Kidney (tissue), 14 donors: ENCODE results near the gene CACNB2. TPM values are rescaled to one million over a fixed set of nuclear protein-coding genes. Genes with fewer than 3 reads are reported as not detected.

Experiments used
- DNase-seq, 5 donors: peaks; one replicate each; pipeline ENCODE4 v3.0.0-alpha.2; 2013 to 2020
- FAIRE-seq: peaks from 2 replicates; lab custom pipeline; 2012; peaks lifted over from hg19 to GRCh38; lab: Jason Lieb, UNC
- H3K27ac ChIP-seq, 2 donors: one replicate each; pipeline ENCODE4 v1.7.0; 2013; ENCODE audit warnings: low read depth in 2 of 2, low read length in 2 of 2, inconsistent platforms in 1 of 2
- H3K27me3 ChIP-seq: one replicate; pipeline ENCODE4 v1.7.1; 2013; ENCODE audit warnings: low read length, inconsistent platforms; ENCODE audit not compliant: control insufficient read depth, insufficient read depth
- H3K36me3 ChIP-seq, 3 donors: one replicate each; pipeline versions ENCODE4 v1.7.0 to v1.7.1; 2013; ENCODE audit warnings: low read length in 3 of 3, control low read depth in 1 of 3, inconsistent platforms in 1 of 3; ENCODE audit not compliant: insufficient read depth in 3 of 3, control insufficient read depth in 2 of 3
- H3K4me1 ChIP-seq, 3 donors: one replicate each; pipeline versions ENCODE4 v1.7.0 to v1.7.1; 2013; ENCODE audit warnings: low read length in 3 of 3, inconsistent platforms in 1 of 3, low read depth in 1 of 3; ENCODE audit not compliant: control insufficient read depth in 2 of 3, insufficient read depth in 2 of 3
- H3K4me3 ChIP-seq, 3 donors: one replicate each; pipeline versions ENCODE4 v1.7.0 to v1.8.1; 2013; ENCODE audit warnings: low read length in 3 of 3, control low read depth in 1 of 3, inconsistent platforms in 1 of 3
- H3K9ac ChIP-seq, 3 donors: one replicate each; pipeline versions ENCODE4 v1.7.0 to v1.7.1; 2013; ENCODE audit warnings: low read length in 3 of 3, control low read depth in 1 of 3, inconsistent platforms in 1 of 3
- H3K9me3 ChIP-seq, 3 donors: one replicate each; pipeline versions ENCODE4 v1.7.0 to v1.7.1; 2013; ENCODE audit warnings: low read length in 3 of 3, control low read depth in 1 of 3, inconsistent platforms in 1 of 3; ENCODE audit not compliant: control insufficient read depth in 2 of 3, insufficient read depth in 1 of 3
- intact Hi-C: fragments of 100-400 bp; cut with DNase I; formaldehyde crosslinking; loops from one replicate; pipeline ENCODE4 v1.11.1; 2022
- polyA plus RNA-seq: library from polyadenylated mRNA; stranded (reverse); fragments of 350-450 nt; fragmentation: Illumina TruSeq; extraction: RNeasy Lipid Tissue Mini Kit (QIAGEN cat#74804); gene quantifications from one replicate; pipeline ENCODE4 v1.2.3, GENCODE V29; 2014; ENCODE audit warnings: low read depth, low replicate concordance; ENCODE audit not compliant: insufficient read depth
- total RNA-seq: library from RNA; stranded (reverse); fragmentation: NEBNext Ultra II Directional; extraction: Animal tissue kit (Norgen Biotek cat#: 25700); gene quantifications from one replicate; pipeline ENCODE4 v1.2.1, GENCODE V29; 2021
- TF ChIP-seq, protein P1 (sequence below): IDR thresholded peaks from 3 replicates; pipeline ENCODE4 v1.5.1; 2012; ENCODE audit warnings: mild to moderate bottlenecking, moderate library complexity, borderline replicate concordance; ENCODE audit not compliant: insufficient read depth; ENCODE audit errors: extremely low read depth
- donor health status: control.
- donor health status: control.
- donor health status: control.
- donor health status: control.
- donor health status: control.
- donor health status: DM: yes; HTN: yes; CAD: no.
- donor health status: Normal renal cell carcinoma (clear cell type).

Gene CACNB2
- total and polyA plus RNA-seq, 2 donors from 2014 or later, result 2.8 TPM

DNA sequence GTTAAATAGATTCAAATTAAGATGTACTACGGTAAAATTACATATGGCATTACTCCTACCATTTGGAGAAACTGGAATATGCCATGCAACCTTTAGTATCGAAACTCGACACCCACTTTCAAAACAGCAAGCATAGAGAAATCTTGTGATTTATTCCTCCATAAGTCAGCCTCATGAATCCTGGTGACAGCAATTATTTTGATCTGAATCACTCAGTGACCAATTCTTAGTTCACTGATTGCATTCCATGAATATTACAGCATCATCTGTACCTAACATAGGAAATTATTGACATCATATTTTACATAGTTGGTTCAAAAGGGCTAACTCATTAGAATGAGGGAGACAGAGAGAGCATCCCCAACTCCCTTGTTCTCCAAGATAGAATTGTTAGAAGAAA, 89.6 kb downstream of the CACNB2 start:
- Histone ChIP-seq H3K27ac (no peak overlapping the region), H3K4me1 (no peaks in the 10 kb centered on the region), H3K9me3 (no peaks in the 10 kb centered on the region), H3K4me3 (no peak overlapping the region), H3K27me3 (no peaks in the 10 kb centered on the region), H3K36me3 (no peaks in the 10 kb centered on the region), H3K9ac (no peak overlapping the region)
- TF ChIP-seq, protein P1, sequence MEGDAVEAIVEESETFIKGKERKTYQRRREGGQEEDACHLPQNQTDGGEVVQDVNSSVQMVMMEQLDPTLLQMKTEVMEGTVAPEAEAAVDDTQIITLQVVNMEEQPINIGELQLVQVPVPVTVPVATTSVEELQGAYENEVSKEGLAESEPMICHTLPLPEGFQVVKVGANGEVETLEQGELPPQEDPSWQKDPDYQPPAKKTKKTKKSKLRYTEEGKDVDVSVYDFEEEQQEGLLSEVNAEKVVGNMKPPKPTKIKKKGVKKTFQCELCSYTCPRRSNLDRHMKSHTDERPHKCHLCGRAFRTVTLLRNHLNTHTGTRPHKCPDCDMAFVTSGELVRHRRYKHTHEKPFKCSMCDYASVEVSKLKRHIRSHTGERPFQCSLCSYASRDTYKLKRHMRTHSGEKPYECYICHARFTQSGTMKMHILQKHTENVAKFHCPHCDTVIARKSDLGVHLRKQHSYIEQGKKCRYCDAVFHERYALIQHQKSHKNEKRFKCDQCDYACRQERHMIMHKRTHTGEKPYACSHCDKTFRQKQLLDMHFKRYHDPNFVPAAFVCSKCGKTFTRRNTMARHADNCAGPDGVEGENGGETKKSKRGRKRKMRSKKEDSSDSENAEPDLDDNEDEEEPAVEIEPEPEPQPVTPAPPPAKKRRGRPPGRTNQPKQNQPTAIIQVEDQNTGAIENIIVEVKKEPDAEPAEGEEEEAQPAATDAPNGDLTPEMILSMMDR, result no peak
- no peak for FAIRE-seq
- intact Hi-C loops, result no loop called here
- DNase-seq, result no peak

DNA sequence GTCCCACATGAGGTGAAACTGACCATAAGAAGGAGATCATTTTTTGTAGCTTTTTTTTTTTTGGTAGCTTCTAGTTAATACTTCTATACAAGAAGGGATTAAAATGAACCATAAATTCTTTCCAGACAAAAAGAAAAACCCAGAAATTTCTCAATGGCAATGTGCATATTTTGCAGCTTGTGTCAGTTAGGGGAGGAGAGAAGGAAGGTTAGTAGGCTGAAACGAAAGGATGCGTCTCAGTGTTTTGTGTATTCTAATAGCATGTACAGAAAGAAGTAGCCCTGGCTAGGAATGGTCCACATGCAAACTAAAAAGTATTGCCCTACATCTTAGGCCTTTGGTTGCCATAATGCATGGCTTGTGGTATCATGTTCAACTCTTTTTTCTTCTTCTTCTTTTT, 90.6 kb downstream of the CACNB2 start:
- Histone ChIP-seq H3K4me1 (no peaks in the 10 kb centered on the region), H3K27me3 (no peaks in the 10 kb centered on the region), H3K9ac (no peak overlapping the region), H3K9me3 (no peaks in the 10 kb centered on the region), H3K27ac (no peak overlapping the region), H3K36me3 (no peaks in the 10 kb centered on the region), H3K4me3 (no peak overlapping the region)
- TF ChIP-seq, protein P1, result no peak
- DNase-seq (no peak), FAIRE-seq (no peak)
- intact Hi-C loops, result no loop called here

DNA sequence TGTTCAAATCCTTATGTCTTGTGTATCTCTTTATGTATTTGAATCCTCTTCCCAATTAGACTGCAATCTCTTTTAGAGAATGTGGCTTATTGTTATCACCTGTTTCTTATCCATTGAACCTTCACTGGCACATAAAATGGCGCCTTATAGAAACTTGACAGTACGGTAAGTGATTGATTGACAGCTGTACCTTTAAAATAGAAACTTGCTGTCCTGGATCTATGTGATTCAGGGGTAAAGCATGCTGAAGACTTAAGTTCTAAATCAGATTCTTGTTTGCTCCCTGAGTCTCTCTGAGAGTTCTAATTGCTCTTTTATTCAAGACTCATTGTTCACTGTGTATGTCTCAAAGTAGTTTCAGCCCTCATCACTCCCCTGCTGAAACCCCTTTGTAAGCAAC, 91.3 kb downstream of the CACNB2 start:
- DNase-seq (no peak), FAIRE-seq (no peak)
- intact Hi-C loops, result no loop called here

DNA sequence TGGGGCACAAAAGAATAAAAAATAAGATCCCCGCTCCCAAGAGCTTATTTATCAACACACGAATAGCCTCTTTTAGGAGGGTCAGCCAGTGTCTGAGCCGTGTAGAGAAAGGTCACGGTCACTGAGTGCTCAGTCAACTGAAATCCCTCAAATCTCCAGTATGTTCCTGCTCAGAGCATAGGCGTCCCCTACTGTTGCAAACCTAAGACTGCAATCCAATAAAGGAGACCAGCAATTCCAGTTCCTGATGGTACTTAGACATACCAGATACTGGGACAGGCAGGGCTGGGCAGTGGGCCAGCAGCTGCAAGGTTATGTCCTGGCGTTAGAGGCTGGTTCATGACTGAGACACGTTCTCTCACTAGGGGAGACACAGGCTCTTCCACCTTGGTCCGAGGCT, 93.6 kb downstream of the CACNB2 start:
- H3K4me3 ChIP-seq, result no peak overlapping the region
- H3K27ac ChIP-seq, result no peak overlapping the region
- intact Hi-C loops, result no loop called here
- no peak overlapping the region for H3K9ac ChIP-seq
- no peaks in the 10 kb centered on the region for H3K4me1 ChIP-seq
- DNase-seq (peak in 1 of 5 donors; percentile 19), FAIRE-seq (no peak)
- H3K9me3 ChIP-seq, result no peaks in the 10 kb centered on the region
- no peaks in the 10 kb centered on the region for H3K27me3 ChIP-seq
- no peaks in the 10 kb centered on the region for H3K36me3 ChIP-seq
- TF ChIP-seq, protein P1, result no peak

More for the DNA sequence above, 91.3 kb downstream of the CACNB2 start:
- TF ChIP-seq, protein P1, result no peak
- H3K9me3 ChIP-seq, result no peaks in the 10 kb centered on the region
- H3K4me3 ChIP-seq, result no peak overlapping the region
- H3K9ac ChIP-seq, result no peak overlapping the region
- H3K36me3 ChIP-seq, result no peaks in the 10 kb centered on the region
- H3K27ac ChIP-seq, result no peak overlapping the region
- H3K4me1 ChIP-seq, result no peaks in the 10 kb centered on the region
- H3K27me3 ChIP-seq, result no peaks in the 10 kb centered on the region
